HEK293 (cell line): ENCODE results near the gene TIAM2.

ENCODE experiments used
- BCL11A ChIP-seq: fragments of 450-650 bp; formaldehyde crosslinking; IDR thresholded peaks from 2 replicates; pipeline ENCODE4 v1.5.1; 2016; ENCODE audit warnings: low read depth, missing biosample characterization, missing genetic modification characterization
- PATZ1 ChIP-seq: fragments of 450-650 bp; formaldehyde crosslinking; IDR thresholded peaks from 2 replicates; pipeline ENCODE4 v1.5.1; 2016; ENCODE audit warnings: missing biosample characterization, missing genetic modification characterization
- SP2 ChIP-seq: fragments of 450-650 bp; formaldehyde crosslinking; IDR thresholded peaks from 2 replicates; pipeline ENCODE4 v1.5.1; 2016; ENCODE audit warnings: missing biosample characterization, missing genetic modification characterization
- SP3 ChIP-seq: fragments of 450-650 bp; formaldehyde crosslinking; IDR thresholded peaks from 2 replicates; pipeline ENCODE4 v1.5.1; 2016; ENCODE audit warnings: missing biosample characterization, missing genetic modification characterization
- YY1 ChIP-seq: fragments of 450-650 bp; formaldehyde crosslinking; IDR thresholded peaks from 2 replicates; pipeline ENCODE4 v1.5.1; 2018; ENCODE audit warnings: missing biosample characterization, missing genetic modification characterization
- ZFHX2 ChIP-seq: fragments of 450-650 bp; formaldehyde crosslinking; conservative IDR thresholded peaks from 2 replicates; pipeline ENCODE4 v1.5.1; 2016; ENCODE audit warnings: missing biosample characterization, missing genetic modification characterization
- ZNF132 ChIP-seq: fragments of 450-650 bp; formaldehyde crosslinking; IDR thresholded peaks from 2 replicates; pipeline ENCODE4 v1.5.1; 2017; ENCODE audit warnings: missing biosample characterization, missing genetic modification characterization, borderline replicate concordance
- ZNF324 ChIP-seq: fragments of 450-650 bp; formaldehyde crosslinking; IDR thresholded peaks from 2 replicates; pipeline ENCODE4 v1.5.1; 2016; ENCODE audit warnings: missing biosample characterization, missing genetic modification characterization
- ZNF398 ChIP-seq: fragments of 450-650 bp; formaldehyde crosslinking; IDR thresholded peaks from 2 replicates; pipeline ENCODE4 v1.5.1; 2017; ENCODE audit warnings: missing biosample characterization, missing genetic modification characterization
- ZNF560 ChIP-seq: fragments of 450-650 bp; formaldehyde crosslinking; IDR thresholded peaks from 2 replicates; pipeline ENCODE4 v1.5.1; 2017; ENCODE audit warnings: missing biosample characterization, missing genetic modification characterization, borderline replicate concordance
- ZNF571 ChIP-seq: fragments of 450-650 bp; formaldehyde crosslinking; IDR thresholded peaks from 2 replicates; pipeline ENCODE4 v1.5.0; 2017; ENCODE audit warnings: missing biosample characterization, missing genetic modification characterization
- TF ChIP-seq, protein P1 (sequence below): fragments of 450-650 bp; formaldehyde crosslinking; IDR thresholded peaks from 2 replicates; pipeline ENCODE4 v1.5.1; 2016; ENCODE audit warnings: missing biosample characterization, missing genetic modification characterization
- TF ChIP-seq, protein P2 (sequence below): fragments of 450-650 bp; formaldehyde crosslinking; IDR thresholded peaks from 2 replicates; pipeline ENCODE4 v1.5.1; 2016; ENCODE audit warnings: missing biosample characterization, missing genetic modification characterization, borderline replicate concordance
- TF ChIP-seq, protein P3 (sequence below): fragments of 450-650 bp; formaldehyde crosslinking; IDR thresholded peaks from 2 replicates; pipeline ENCODE4 v1.5.1; 2016; ENCODE audit warnings: missing biosample characterization, missing genetic modification characterization

DNA sequence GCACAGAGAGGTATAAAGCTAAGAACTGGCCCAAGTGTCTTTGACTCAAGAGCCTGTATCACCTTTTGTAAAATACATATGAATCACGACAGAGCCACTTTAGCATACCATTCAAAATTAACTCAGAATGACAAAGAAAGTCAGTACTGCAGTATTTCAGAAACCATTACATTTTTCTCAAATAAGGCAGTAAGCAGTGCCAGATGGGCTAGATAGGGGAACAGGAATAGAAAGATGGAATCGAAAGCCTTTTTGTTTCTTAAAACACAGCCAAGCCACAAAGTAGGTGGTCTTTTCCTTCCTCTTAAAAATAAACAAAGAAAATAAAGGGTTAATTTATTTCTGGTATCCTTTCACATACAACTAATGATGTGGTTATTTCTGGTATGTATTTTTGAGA is 279.0 kb downstream of the TIAM2 start:
- TF ChIP-seq, protein P1, sequence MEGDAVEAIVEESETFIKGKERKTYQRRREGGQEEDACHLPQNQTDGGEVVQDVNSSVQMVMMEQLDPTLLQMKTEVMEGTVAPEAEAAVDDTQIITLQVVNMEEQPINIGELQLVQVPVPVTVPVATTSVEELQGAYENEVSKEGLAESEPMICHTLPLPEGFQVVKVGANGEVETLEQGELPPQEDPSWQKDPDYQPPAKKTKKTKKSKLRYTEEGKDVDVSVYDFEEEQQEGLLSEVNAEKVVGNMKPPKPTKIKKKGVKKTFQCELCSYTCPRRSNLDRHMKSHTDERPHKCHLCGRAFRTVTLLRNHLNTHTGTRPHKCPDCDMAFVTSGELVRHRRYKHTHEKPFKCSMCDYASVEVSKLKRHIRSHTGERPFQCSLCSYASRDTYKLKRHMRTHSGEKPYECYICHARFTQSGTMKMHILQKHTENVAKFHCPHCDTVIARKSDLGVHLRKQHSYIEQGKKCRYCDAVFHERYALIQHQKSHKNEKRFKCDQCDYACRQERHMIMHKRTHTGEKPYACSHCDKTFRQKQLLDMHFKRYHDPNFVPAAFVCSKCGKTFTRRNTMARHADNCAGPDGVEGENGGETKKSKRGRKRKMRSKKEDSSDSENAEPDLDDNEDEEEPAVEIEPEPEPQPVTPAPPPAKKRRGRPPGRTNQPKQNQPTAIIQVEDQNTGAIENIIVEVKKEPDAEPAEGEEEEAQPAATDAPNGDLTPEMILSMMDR (tag by site-specific recombination) = no peak
- TF ChIP-seq ZNF324 (no peak), PATZ1 (tag by site-specific recombination) (no peak), SP3 (no peak), BCL11A (tag by site-specific recombination) (no peak), ZNF560 (no peak), ZNF571 (no peak), ZFHX2 (no peak), SP2 (tag by site-specific recombination) (no peak), YY1 (no peak), ZNF132 (tag by site-specific recombination) (no peak), ZNF398 (no peak)
- TF ChIP-seq, protein P2, sequence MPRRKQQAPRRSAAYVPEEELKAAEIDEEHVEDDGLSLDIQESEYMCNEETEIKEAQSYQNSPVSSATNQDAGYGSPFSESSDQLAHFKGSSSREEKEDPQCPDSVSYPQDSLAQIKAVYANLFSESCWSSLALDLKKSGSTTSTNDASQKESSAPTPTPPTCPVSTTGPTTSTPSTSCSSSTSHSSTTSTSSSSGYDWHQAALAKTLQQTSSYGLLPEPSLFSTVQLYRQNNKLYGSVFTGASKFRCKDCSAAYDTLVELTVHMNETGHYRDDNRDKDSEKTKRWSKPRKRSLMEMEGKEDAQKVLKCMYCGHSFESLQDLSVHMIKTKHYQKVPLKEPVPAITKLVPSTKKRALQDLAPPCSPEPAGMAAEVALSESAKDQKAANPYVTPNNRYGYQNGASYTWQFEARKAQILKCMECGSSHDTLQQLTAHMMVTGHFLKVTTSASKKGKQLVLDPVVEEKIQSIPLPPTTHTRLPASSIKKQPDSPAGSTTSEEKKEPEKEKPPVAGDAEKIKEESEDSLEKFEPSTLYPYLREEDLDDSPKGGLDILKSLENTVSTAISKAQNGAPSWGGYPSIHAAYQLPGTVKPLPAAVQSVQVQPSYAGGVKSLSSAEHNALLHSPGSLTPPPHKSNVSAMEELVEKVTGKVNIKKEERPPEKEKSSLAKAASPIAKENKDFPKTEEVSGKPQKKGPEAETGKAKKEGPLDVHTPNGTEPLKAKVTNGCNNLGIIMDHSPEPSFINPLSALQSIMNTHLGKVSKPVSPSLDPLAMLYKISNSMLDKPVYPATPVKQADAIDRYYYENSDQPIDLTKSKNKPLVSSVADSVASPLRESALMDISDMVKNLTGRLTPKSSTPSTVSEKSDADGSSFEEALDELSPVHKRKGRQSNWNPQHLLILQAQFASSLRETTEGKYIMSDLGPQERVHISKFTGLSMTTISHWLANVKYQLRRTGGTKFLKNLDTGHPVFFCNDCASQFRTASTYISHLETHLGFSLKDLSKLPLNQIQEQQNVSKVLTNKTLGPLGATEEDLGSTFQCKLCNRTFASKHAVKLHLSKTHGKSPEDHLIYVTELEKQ = no peak
- TF ChIP-seq, protein P3, sequence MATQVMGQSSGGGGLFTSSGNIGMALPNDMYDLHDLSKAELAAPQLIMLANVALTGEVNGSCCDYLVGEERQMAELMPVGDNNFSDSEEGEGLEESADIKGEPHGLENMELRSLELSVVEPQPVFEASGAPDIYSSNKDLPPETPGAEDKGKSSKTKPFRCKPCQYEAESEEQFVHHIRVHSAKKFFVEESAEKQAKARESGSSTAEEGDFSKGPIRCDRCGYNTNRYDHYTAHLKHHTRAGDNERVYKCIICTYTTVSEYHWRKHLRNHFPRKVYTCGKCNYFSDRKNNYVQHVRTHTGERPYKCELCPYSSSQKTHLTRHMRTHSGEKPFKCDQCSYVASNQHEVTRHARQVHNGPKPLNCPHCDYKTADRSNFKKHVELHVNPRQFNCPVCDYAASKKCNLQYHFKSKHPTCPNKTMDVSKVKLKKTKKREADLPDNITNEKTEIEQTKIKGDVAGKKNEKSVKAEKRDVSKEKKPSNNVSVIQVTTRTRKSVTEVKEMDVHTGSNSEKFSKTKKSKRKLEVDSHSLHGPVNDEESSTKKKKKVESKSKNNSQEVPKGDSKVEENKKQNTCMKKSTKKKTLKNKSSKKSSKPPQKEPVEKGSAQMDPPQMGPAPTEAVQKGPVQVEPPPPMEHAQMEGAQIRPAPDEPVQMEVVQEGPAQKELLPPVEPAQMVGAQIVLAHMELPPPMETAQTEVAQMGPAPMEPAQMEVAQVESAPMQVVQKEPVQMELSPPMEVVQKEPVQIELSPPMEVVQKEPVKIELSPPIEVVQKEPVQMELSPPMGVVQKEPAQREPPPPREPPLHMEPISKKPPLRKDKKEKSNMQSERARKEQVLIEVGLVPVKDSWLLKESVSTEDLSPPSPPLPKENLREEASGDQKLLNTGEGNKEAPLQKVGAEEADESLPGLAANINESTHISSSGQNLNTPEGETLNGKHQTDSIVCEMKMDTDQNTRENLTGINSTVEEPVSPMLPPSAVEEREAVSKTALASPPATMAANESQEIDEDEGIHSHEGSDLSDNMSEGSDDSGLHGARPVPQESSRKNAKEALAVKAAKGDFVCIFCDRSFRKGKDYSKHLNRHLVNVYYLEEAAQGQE (tag by site-specific recombination) = no peak
